HCT116 (cell line): ENCODE data around the gene OSBPL1A. TPM values are rescaled to one million over a fixed set of nuclear protein-coding genes. Genes with fewer than 3 reads are reported as not detected.

Experiments used
- ATAC-seq: fragments of 200-7000 bp; cut with Tn5 transposase; 2 replicates; pipeline ENCODE4 v1.9.1; 2020; ENCODE audit warnings: mild to moderate bottlenecking, moderate library complexity
- BruUV-seq: library from RNA; stranded (reverse); fragments of 400-500 nt; replicated peaks from 2 replicates; lab custom pipeline; 2021; lab: Mats Ljungman, UMichigan
- CTCF ChIA-PET: fragments of 300-600 bp; sonication (Branson Sonifier 250); formaldehyde crosslinking; loops from one replicate; lab custom pipeline; 2021; ENCODE audit warnings: antibody characterized with exemption; lab: Charles Lee
- POLR2A ChIA-PET: fragments of 300-600, 350-600 bp; sonication (Branson Sonifier 250); formaldehyde crosslinking; loops from one replicate; lab custom pipeline; 2021; ENCODE audit warnings: antibody characterized with exemption; lab: Charles Lee
- RAD21 ChIA-PET, 2 experiments: fragments of 300-600 bp; sonication (Branson Sonifier 250); formaldehyde crosslinking; loops; one replicate each; lab custom pipeline; 2023; ENCODE audit warnings: low total read pairs in 2 of 2; ENCODE audit not compliant: uncharacterized antibody in 2 of 2, unreplicated experiment in 2 of 2, low non-redundant PET in 1 of 2; lab: Charles Lee
- DNase-seq: peaks from one replicate; pipeline ENCODE4 v3.0.0-alpha.2; 2010; ENCODE audit warnings: low read depth, low spot score
- H2AFZ ChIP-seq: fragments of 200-600 bp; shearing (Covaris generic), sonication (generic); 2 replicates; pipeline ENCODE4 v1.6.1; 2017; ENCODE audit warnings: low read depth, mixed run types, mixed read lengths, antibody characterized with exemption, low read length; ENCODE audit not compliant: poor library complexity, severe bottlenecking
- H3K27ac ChIP-seq: 2 replicates; pipeline ENCODE4 v1.5.1; 2012; ENCODE audit warnings: low read depth, low read length
- H3K27me3 ChIP-seq: fragments of 200-600 bp; sonication (generic); 2 replicates; pipeline ENCODE4 v1.6.1; 2016; ENCODE audit warnings: mixed run types, low read length, mixed read lengths; ENCODE audit not compliant: insufficient read depth
- H3K36me3 ChIP-seq, 2 experiments: fragments of 200-500 bp in 1 of 2; fragments of 200-600 bp in 1 of 2; sonication (Bioruptor generic) in 1 of 2; sonication (generic) in 1 of 2; 2 replicates each; pipeline versions ENCODE4 v1.5.1 to v1.6.1; 2014 to 2016; ENCODE audit warnings: low read length in 2 of 2, inconsistent platforms in 1 of 2, mixed read lengths in 1 of 2, mixed run types in 1 of 2; ENCODE audit not compliant: insufficient read depth in 2 of 2, control insufficient read depth in 1 of 2
- H3K4me1 ChIP-seq, 2 experiments: fragments of 200-600 bp in 1 of 2; sonication (generic) in 1 of 2; 2 replicates each; pipeline versions ENCODE4 v1.5.1 to v1.6.1; 2012 to 2017; ENCODE audit warnings: low read length in 2 of 2, inconsistent platforms in 1 of 2, mild to moderate bottlenecking in 1 of 2, mixed read lengths in 1 of 2, mixed run types in 1 of 2, moderate library complexity in 1 of 2; ENCODE audit not compliant: insufficient read depth in 2 of 2, control insufficient read depth in 1 of 2
- H3K4me2 ChIP-seq: fragments of 200-600 bp; sonication (generic); 2 replicates; pipeline ENCODE4 v1.6.1; 2017; ENCODE audit warnings: mixed run types, low read length, mixed read lengths
- H3K4me3 ChIP-seq, 2 experiments: fragments of 200-600 bp in 1 of 2; sonication (generic) in 1 of 2; replicated peaks in 1 of 2; 2 replicates each; pipeline ENCODE4 v1.5.1; 2011 to 2016; ENCODE audit warnings: low read length in 2 of 2, control low read depth in 1 of 2, low read depth in 1 of 2, mild to moderate bottlenecking in 1 of 2, mixed read lengths in 1 of 2, mixed run types in 1 of 2
- H3K79me2 ChIP-seq: fragments of 200-600 bp; sonication (generic); 2 replicates; pipeline ENCODE4 v1.6.1; 2017; ENCODE audit warnings: mild to moderate bottlenecking, mixed run types, low read length, moderate library complexity, mixed read lengths; ENCODE audit not compliant: insufficient read depth
- H3K9ac ChIP-seq: fragments of 200-600 bp; sonication (generic); 2 replicates; pipeline ENCODE4 v1.6.1; 2016; ENCODE audit warnings: low read length, mixed read lengths
- H3K9me2 ChIP-seq: fragments of 200-600 bp; sonication (generic), shearing (Covaris generic); 2 replicates; pipeline ENCODE4 v1.6.1; 2017; ENCODE audit warnings: mixed run types, mild to moderate bottlenecking, moderate library complexity; ENCODE audit not compliant: insufficient read depth
- H3K9me3 ChIP-seq, 2 experiments: fragments of 200-500 bp in 1 of 2; fragments of 200-600 bp in 1 of 2; sonication (Bioruptor generic) in 1 of 2; sonication (generic) in 1 of 2; 2 replicates each; pipeline ENCODE4 v1.6.1; 2014 to 2017; ENCODE audit warnings: low read length in 2 of 2, mixed read lengths in 2 of 2, inconsistent platforms in 1 of 2, low read depth in 1 of 2, mild to moderate bottlenecking in 1 of 2, mixed run types in 1 of 2, moderate library complexity in 1 of 2; ENCODE audit not compliant: control insufficient read depth in 1 of 2, insufficient read depth in 1 of 2
- H4K20me1 ChIP-seq: fragments of 200-600 bp; sonication (generic), shearing (Covaris generic); 2 replicates; pipeline ENCODE4 v1.6.1; 2017; ENCODE audit warnings: mixed run types, mild to moderate bottlenecking, moderate library complexity; ENCODE audit not compliant: insufficient read depth
- ATF3 ChIP-seq: IDR thresholded peaks from 2 replicates; pipeline ENCODE4 v1.6.1; 2012
- EGR1 ChIP-seq: IDR thresholded peaks from 2 replicates; pipeline ENCODE4 v1.6.1; 2012; ENCODE audit warnings: low read depth
- EZH2 ChIP-seq: fragments of 200-600 bp; sonication (generic); IDR thresholded peaks from 2 replicates; pipeline ENCODE4 v1.6.1; 2017; ENCODE audit warnings: antibody characterized with exemption, mixed run types
- EZH2phosphoT487 ChIP-seq: fragments of 200-600 bp; IDR thresholded peaks from 2 replicates; pipeline ENCODE4 v1.6.1; 2018; ENCODE audit warnings: antibody characterized with exemption, borderline replicate concordance
- FOSL1 ChIP-seq: IDR thresholded peaks from 2 replicates; pipeline ENCODE4 v1.6.1; 2012; ENCODE audit warnings: low read depth
- MAX ChIP-seq: IDR thresholded peaks from 2 replicates; pipeline ENCODE4 v1.6.1; 2012
- POLR2A ChIP-seq: IDR thresholded peaks from 2 replicates; pipeline ENCODE4 v1.7.0; 2011; ENCODE audit warnings: borderline replicate concordance; ENCODE audit not compliant: insufficient read depth, insufficient read length; ENCODE audit errors: extremely low read depth
- POLR2AphosphoS5 ChIP-seq: IDR thresholded peaks from 2 replicates; pipeline ENCODE4 v1.6.1; 2011; ENCODE audit warnings: mild to moderate bottlenecking, low read depth, low read length, moderate library complexity
- RAD21 ChIP-seq: IDR thresholded peaks from 2 replicates; pipeline ENCODE4 v1.6.1; 2012; ENCODE audit warnings: low read depth, mild to moderate bottlenecking
- SIN3A ChIP-seq: IDR thresholded peaks from 2 replicates; pipeline ENCODE4 v1.6.1; 2012; ENCODE audit warnings: low read depth
- SP1 ChIP-seq: IDR thresholded peaks from 2 replicates; pipeline ENCODE4 v1.6.1; 2012; ENCODE audit warnings: low read depth
- SRF ChIP-seq: IDR thresholded peaks from 2 replicates; pipeline ENCODE4 v1.6.1; 2012; ENCODE audit warnings: low read depth
- TCF7L2 ChIP-seq: IDR thresholded peaks from 2 replicates; pipeline ENCODE4 v1.7.0; 2011; ENCODE audit warnings: borderline replicate concordance, inconsistent platforms; ENCODE audit not compliant: insufficient read depth, insufficient read length; ENCODE audit errors: extremely low read depth
- YY1 ChIP-seq: IDR thresholded peaks from 2 replicates; pipeline ENCODE4 v1.6.1; 2011; ENCODE audit warnings: low read length, low read depth, moderate library complexity, mild to moderate bottlenecking; ENCODE audit not compliant: insufficient replicate concordance; ENCODE audit errors: extremely low read depth
- ZBTB33 ChIP-seq: IDR thresholded peaks from 2 replicates; pipeline ENCODE4 v1.6.1; 2011; ENCODE audit warnings: mild to moderate bottlenecking, low read length, moderate library complexity; ENCODE audit not compliant: insufficient replicate concordance; ENCODE audit errors: extremely low read depth
- ZFX ChIP-seq: fragments of 450-650 bp; IDR thresholded peaks from 2 replicates; pipeline ENCODE4 v1.6.1; 2017
- ZNF274 ChIP-seq: fragments of 200-500 bp; sonication (Bioruptor generic); IDR thresholded peaks from 2 replicates; pipeline ENCODE4 v1.6.1; 2014; ENCODE audit warnings: mild to moderate bottlenecking, low read depth, low read length, inconsistent platforms
- intact Hi-C: fragments of 100-400 bp; cut with micrococcal nuclease; formaldehyde crosslinking; loops from 2 replicates; pipeline ENCODE4 v1.10.0; 2022
- total RNA-seq: library from RNA; stranded (reverse); gene quantifications from one replicate; pipeline ENCODE4 v1.2.1, GENCODE V29; 2021; ENCODE audit not compliant: unreplicated experiment
- TF ChIP-seq, protein P1 (sequence below), 3 experiments: fragments of 200-600 bp in 1 of 3; sonication (generic) in 1 of 3; IDR thresholded peaks in 2 of 3; conservative IDR thresholded peaks in 1 of 3; 2 replicates each; pipeline ENCODE4 v1.5.1; 2012 to 2017; ENCODE audit warnings: low read depth in 2 of 3, low read length in 2 of 3, antibody characterized with exemption in 1 of 3, borderline replicate concordance in 1 of 3, control low read depth in 1 of 3, mild to moderate bottlenecking in 1 of 3, mixed read lengths in 1 of 3, mixed run types in 1 of 3, moderate library complexity in 1 of 3; ENCODE audit not compliant: insufficient read depth in 1 of 3

The OSBPL1A gene
- total RNA-seq, 1 experiment from 2014 or later: 18.9 TPM

DNA sequence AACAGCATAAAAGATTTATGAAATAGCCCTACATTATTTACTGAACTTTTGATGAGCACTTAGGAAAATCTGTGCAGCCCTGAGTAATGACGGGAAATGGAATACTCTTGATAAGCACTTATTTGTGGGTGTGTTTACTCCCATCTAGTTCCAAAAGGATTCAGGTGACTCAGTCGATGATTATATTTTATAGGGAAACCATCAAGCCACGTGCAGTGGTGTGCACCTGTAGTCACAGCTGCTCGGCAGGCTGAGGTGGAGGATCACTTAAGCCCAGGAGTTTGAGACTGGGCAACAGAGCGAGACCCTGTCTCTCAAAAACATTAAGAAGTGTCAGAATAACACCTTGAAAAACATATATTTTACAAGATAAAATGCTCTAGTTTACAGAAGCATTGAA lies 166.9 kb downstream of the OSBPL1A start:
- H3K36me3 ChIP-seq: no peaks in the 10 kb centered on the region
- POLR2A ChIA-PET: no interaction called here
- H4K20me1 ChIP-seq: 0 out of 2 replicates have a peak, but pooled peaks cover 2% of the 10 kb centered on the region
- no peak for TF ChIP-seq ZBTB33
- no peak for TF ChIP-seq SP1
- TF ChIP-seq EZH2: no peak
- no peak for TF ChIP-seq RAD21
- TF ChIP-seq ZFX: no peak
- no peak for TF ChIP-seq FOSL1
- TF ChIP-seq MAX: no peak
- TF ChIP-seq POLR2AphosphoS5: no peak
- no peak for TF ChIP-seq SIN3A
- TF ChIP-seq SRF: no peak
- TF ChIP-seq, protein P1, sequence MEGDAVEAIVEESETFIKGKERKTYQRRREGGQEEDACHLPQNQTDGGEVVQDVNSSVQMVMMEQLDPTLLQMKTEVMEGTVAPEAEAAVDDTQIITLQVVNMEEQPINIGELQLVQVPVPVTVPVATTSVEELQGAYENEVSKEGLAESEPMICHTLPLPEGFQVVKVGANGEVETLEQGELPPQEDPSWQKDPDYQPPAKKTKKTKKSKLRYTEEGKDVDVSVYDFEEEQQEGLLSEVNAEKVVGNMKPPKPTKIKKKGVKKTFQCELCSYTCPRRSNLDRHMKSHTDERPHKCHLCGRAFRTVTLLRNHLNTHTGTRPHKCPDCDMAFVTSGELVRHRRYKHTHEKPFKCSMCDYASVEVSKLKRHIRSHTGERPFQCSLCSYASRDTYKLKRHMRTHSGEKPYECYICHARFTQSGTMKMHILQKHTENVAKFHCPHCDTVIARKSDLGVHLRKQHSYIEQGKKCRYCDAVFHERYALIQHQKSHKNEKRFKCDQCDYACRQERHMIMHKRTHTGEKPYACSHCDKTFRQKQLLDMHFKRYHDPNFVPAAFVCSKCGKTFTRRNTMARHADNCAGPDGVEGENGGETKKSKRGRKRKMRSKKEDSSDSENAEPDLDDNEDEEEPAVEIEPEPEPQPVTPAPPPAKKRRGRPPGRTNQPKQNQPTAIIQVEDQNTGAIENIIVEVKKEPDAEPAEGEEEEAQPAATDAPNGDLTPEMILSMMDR (IDR thresholded peaks at IDR 0.05 in 2 of 3, conservative IDR thresholded peaks at IDR 0.05 in 1 of 3; ENCODE audit: borderline replicate concordance in 1 of 3, insufficient read depth in 1 of 3, low read depth in 2 of 3, low read length in 2 of 3): no peak
- no peak for TF ChIP-seq ZNF274
- TF ChIP-seq ATF3: no peak
- no peak for TF ChIP-seq EZH2phosphoT487
- TF ChIP-seq EGR1: no peak
- TF ChIP-seq YY1: no peak
- no peak for TF ChIP-seq POLR2A
- no peak for TF ChIP-seq TCF7L2
- no peak overlapping the region for H3K4me2 ChIP-seq
- intact Hi-C loops: no loop called here
- no peaks in the 10 kb centered on the region for H3K79me2 ChIP-seq
- CTCF ChIA-PET: no interaction called here
- no peak overlapping the region for H3K9ac ChIP-seq
- RAD21 ChIA-PET: no interaction called here
- no peak for DNase-seq
- no peak overlapping the region for H2AFZ ChIP-seq
- ATAC-seq: no peak
- H3K27me3 ChIP-seq: no peaks in the 10 kb centered on the region
- H3K9me3 ChIP-seq: no peaks in the 10 kb centered on the region
- no peak overlapping the region for H3K27ac ChIP-seq
- peaks cover 0 to 9% of the 10 kb centered on the region in 2 experiments; a peak in 1 of 4 replicates for H3K4me1 ChIP-seq
- H3K9me2 ChIP-seq: no peaks in the 10 kb centered on the region
- no TSS peak for BruUV-seq
- no peak overlapping the region for H3K4me3 ChIP-seq
